ENCODE measurements around the gene TMEFF1.

The TMEFF1 gene

DNA sequence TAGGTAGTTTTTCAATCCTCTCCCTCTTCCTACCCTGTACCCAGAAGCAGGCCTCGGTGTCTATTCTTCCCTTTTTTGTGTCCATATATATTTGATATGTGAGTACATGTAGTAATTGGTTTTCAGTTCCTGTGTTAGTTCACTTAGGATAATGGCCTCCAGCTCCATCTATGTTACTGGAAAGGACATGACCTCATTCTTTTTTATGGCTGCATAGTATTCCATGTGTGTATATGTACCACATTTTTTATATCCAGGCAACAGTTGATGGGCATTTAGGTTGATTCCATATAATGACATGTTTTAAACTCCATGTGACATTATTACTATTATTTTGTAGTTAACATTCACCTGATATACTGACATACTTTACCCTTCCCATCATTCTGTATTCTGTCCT, 154.0 kb downstream of the TMEFF1 start:
- no peak for DNase-seq
